SKM-1 (cell line): ENCODE results near the gene ANXA2R.
"Not testable (repeated sequence)": the region's sequence is repeated elsewhere in the genome, so short reads cannot be mapped to it uniquely, and the experiment has no call there.

Experiments
- DNase-seq: peaks from one replicate; lab custom pipeline; 2025; ENCODE audit not compliant: unreplicated experiment; lab: John Stamatoyannopoulos, UW

ANXA2R gene

DNA sequence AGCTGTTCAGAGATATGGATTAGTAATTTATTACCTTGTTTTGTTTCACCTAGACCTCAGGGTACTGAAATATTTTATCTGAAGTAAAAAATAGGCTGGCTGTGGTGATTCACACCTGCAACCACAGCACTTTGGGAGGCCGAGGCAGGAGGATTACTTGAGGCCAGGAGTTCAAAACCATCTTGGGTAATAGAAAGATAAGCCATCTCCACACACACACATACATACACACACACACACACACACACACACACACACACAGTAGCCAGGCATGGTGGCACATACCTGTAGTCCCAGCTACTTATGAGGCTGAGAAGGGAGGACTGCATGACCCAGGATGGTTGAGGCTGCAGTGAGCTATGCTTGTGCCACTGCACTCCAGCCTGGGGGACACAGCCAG, 3.7 kb downstream of the ANXA2R start:
- DNase-seq: no peak

DNA sequence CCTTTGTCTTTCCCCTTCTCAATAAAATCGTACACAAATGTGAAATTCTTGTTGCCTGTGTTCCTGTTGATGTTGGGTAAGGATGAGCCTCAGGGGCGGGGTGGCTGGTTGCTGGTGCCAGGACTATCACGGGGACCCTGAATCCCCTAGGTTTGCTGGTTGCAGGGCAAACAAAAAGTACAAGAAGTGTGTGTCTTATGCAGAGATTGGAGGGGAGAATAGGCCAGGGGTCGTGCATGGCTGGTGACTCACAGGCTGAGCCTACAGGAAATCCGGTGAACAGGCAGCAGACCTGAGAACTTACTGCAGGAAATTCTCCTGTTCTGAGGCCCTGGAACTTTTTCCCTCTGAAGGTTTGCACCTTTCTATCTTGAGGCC, 5.5 kb downstream of the ANXA2R start:
- no peak for DNase-seq

DNA sequence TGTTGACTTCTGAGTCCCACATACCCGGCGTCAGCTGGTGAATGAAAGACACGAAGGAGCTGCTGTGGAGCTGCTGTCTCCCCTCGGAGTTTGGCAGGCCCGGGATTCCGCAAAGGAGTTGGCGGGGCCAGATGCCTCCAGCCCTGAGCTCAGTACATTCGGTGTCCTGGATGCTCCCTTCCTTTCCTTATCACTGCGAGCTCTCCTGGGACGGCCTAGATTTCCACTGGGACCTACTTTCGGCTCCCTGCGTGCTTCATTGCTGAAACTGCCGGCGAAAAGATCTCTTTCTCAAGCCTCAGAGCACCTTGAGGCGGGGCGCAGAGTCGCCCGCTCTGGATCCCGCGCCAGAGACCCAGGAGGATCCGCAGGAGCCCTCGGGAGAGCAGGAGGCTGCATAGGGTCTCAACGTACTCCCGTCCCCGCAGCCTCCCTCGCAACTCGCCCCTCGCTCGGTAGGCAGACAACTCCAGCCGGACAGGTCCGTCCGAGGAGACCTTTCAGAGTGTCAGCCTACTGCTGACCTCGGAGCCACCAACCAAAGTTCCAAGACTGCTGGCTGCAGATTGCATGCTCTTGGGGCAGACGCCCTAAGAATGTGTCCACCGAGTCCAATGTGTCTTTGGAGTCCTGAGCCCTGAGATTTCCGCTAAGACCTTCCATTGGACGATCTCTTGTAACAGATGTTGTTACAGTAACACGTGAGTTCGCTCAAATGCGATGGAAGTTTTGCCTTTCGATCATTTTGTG, 6.1 kb downstream of the ANXA2R start:
- DNase-seq: no peak

DNA sequence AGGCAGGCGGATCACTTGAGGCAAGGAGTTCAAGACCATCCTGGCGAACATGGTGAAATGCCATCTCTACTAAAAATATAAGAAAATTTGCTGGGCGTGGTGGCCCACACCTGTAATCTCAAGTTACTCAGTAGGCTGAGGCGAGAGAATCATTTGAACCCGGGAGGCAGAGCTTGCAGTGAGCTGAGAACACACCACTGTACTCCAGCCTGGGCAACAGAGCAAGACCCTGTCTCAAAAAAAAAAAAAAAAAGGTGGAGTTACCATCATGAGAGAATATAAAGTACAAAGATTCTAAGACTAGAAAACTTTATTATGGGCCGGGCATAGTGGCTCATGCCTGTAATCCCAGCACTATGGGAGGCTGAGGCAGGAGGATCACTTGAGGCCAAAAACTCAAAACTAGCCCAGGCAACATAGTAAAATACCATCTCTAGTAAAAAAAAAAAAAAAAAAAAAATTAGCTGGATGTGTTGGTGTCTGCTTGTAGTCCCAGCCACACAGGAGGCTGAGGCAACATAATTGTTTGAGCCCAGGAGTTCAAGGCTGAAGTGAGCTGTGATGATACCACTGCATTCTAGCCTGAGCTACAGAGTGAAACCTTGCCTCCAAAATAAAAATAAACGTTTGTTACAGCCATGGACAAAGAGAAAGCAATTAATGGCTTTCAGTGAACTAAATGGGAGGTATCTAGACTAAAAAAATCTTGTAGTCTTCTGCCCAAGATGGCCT, 12.9 kb downstream of the ANXA2R start:
- no peak for DNase-seq

DNA sequence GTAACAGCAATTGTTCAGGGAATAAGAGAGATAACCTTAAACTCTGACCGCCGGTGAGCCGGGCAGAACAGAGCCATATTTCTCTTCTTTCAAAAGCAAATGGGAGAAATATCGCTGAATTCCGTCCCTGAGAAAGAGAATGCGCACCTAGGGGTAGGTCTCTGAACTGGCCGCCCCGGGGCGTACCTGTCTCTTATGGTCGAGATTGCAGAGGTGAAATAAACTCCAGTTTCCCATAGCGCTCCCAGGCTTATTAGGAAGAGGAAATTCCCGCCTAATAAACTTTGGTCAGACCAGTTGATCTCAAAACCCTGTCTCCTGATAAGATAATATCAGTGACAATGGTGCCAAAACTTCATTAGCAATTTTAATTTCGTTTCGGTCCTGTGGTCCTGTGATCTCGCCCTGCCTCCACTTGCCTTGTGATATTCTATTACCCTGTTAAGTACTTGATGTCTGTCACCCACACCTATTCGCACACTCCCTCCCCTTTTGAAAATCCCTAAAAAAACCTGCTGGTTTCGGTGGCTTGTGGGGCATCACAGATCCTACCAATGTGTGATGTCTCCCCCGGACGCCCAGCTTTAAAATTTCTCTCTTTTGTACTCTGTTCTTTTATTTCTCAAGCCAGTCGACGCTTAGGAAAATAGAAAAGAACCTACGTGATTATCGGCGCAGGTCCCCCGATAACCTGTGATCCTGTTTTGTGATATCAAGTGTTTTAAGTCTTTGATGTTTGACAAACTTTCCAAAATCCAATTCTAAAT, 14.8 kb downstream of the ANXA2R start:
- DNase-seq: not testable (repeated sequence)

DNA sequence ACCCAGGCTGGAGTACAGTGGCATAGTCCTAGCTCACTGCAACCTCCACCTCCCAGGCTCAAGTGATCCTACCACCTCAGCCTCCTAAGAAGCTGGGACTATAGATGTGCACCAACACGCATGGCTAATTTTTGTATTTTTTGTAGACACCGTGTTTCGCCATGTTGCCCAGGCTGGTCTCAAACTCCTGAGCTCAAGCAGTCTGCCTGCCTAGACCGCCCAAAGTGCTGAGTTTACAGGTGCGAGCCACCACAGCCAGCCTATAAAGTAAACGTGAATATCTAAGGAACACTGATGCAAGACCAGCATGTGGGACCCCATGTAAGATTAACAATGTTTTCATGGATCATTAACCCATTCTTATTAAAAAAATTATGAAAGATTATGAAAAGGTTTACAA, 15.9 kb downstream of the ANXA2R start:
- DNase-seq: no peak

DNA sequence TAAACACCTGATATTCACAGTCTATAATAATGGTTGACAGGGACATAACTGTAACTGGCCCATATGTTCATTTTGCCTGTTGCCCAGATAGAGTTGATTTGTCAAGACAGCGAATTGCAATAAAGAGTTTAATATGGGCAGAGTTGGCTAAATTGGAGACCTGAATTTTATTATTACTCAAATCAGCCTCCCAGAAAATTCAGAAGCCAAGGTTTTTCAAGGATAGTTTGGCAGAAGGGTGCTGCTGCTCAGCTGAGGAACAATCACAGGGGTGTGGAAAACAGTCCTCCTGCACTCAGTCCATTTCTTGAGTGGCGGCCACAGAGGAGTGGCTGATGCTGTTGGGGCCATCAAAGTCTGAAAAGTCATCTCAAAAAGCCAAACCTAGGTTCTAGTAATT, 19.0 kb downstream of the ANXA2R start:
- DNase-seq: no peak

DNA sequence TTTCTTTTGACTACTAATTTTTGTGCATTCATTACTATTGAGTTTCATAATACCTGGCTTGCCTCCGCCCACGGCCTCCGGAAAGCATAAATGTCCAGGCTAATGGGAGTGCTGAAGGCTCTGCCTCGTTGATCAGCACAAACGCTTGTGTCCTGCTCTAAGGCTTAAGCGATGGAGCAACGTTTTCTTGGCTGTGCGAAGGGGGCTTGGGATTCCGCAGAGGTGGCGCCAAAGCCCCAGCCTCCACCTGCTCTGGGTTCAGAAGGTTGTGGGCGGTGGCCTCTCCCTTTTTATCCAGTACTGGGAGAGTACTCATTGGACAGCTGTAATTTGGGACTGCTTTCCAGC, 19.7 kb downstream of the ANXA2R start:
- no peak for DNase-seq

DNA sequence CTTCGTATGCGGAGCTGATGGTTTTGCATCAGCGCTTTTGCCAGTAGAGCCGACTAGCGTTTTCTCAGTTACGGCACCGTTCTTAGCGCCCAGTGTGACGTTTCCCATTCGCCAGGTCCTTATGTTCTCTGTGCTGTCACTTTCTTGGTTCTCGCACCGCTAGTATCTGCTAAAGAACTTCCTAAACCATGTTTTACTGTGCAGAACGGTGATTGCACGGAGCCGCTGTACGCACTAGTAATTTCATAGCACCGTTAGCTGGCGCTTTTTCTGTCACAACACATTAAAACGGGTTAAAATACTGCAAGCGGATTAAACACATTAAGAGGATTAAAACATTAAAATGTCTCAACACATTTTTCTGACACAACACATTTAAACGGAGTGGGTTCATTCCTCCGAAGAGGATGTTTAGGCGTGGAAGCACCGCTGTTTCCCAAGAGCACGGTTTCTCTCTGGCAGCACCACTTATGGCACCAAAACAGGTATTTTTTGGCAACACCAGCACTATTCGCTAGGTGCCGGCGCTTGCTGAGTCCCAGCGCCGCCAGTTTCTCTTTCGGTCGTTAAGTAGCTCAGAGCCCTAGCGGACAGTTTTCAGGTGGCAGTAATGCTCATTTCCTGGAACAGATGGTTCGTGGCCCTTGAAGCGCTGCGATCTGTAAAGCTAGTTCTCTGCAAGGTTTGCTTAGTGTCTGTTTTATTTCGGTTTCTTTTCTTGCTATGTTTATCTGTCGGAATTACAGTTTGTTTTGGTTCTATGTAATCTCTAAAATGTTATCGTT, 20.3 kb downstream of the ANXA2R start:
- peak; percentile 87 for DNase-seq

DNA sequence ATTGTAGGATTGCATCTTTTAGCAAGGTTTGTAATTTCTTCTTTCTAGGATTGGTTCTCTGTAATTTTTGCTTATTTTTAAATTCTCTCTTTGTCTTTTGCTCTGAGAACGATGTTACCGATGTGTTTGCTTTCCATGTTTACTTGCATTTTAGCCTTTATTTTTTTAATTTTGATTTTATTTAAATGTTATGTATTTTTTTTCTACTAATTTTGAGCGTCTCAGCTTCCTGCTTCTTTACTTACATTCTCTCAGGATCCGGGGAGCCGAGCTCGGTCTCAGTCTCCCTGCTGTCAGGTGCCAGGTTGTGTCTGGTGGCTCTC, 20.9 kb downstream of the ANXA2R start:
- DNase-seq: no peak

DNA sequence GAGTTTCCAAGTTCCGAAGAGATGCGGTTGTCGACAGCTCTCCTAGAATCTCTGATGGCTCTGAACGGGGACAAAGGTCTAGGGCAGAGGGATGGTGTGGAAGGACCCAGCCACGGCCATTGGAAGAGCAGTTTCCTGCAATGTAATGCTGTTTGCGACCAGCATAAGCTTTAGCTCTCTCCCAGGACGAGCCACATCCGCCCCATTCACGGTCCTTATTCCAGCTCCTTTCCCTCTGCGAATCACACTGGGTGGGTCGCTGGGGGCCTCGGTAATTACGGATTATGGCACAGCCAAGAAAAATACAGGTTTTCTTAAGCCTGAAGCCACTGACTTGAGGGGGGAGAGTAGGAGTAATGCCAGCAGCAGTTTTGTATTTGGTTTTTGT, 22.7 kb downstream of the ANXA2R start:
- no peak for DNase-seq

DNA sequence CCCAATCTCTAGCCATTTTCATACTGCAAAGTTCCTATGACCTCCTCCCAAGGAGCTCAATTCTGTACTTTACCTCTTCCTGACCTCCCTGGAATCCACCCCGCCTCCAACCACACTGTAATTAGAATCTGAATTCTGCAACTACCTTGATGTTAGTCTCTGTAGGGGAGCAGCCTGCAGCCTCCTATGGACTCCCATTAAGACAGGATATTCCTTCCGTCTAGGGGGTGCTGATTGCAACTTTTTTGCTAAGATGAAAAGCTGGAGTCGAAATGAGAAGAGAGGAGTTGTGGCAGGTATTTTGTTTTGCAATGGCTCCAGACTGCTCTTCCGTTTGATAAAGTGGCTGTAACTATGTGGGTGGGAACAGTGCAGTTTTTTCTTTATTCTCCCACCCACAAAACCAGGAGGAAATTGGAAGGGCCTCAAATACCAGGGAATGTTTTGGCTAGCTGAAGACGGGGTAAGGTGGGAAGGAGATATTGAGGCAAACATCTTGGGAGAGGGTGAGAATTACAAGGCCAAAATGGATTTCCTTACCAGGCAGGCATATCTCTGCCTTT, 23.8 kb downstream of the ANXA2R start:
- no peak for DNase-seq

DNA sequence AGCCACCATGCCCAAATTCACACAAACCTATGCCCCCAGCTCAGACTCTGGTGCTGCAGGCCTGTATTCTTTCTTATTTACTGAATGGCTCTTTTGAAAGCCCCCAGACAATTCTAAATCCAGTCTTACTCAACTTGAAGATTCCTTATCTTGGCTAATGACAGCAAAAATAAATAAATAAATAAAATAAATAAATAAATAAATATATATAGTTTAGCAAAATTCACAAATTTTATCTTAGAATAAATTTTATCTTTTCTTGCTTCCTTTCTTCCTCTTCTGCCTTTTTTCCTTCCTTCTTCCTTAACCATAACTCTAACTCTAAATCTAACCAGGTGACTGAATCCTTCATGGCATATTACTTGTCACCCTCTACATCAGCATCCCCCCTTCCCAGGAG, 25.6 kb downstream of the ANXA2R start:
- no peak for DNase-seq

DNA sequence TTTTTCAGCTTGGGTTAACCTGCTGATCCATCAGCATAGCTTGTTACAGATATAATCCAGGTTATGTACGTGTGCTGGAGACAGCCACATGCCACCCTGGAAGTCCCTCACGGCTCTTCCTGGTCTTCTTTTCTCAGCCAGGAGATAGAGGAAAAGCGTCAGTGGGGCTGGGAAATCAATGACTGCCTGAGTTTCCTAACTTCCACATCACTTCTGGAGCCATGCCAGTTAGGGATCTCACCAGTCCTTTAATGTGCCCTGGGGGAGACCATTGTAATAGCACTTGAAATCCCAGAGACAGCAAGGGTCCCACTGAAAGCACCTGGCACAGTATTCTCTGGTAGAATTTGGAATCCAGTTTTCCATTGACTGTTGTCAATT, 29.2 kb downstream of the ANXA2R start:
- DNase-seq: no peak

DNA sequence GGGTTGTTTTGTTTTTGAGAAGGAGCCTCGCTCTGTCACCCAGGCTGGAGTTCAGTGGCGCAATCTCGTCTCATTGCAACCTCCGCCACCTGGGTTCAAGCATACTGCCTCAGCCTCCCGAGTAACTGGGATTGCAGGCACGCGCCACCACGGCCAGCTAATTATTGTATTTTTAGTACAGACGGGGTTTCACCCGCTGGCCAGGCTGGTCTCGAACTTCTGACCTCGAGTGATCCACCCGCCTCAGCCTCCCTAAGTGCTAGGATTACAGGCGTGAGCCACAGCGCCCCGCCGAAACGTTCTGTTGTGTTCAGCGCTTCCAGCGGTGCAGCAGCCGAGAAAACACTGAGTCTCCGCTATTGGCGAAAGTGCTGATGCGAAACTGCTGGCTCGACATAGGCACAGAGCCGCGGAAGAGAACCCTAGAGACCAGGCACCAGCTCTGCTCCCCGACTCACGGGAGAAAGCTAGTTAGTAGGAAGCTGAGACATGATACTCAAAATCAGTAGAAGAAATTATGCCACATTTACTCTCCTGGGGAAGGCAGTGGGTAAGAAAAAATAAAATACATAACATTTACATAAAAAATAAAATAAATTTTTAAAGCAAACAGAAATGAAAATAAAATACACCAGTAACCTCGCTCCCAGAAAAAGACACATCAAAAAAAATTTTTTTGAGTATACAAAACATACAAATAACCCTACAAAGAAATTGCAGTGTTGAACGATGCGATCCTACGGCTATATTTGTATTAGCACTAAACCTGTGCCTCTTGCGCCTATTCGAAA, 31.6 kb downstream of the ANXA2R start:
- peak; percentile 75 for DNase-seq

DNA sequence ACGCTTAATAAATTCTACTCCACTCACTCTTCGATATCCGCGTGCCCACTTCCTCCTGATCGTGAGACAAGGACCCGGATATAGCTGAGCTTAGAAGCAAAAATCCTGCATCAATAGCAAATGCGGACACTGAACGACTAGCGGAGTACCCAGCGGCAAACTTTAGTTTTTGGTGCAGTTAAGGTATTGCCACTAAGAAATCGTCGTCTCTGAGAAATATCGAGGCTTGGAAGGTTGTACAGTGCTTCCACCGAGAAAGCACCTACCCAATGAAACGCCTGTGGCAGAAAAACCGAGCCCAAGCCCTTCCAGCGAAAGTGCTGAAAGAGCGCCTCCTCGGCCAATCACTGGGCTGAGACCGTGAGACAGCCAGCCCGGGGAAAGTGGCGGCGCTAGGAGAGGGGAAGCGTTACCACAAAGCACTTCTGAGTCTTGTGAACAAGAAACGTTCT, 32.2 kb downstream of the ANXA2R start:
- DNase-seq: peak; percentile 90

DNA sequence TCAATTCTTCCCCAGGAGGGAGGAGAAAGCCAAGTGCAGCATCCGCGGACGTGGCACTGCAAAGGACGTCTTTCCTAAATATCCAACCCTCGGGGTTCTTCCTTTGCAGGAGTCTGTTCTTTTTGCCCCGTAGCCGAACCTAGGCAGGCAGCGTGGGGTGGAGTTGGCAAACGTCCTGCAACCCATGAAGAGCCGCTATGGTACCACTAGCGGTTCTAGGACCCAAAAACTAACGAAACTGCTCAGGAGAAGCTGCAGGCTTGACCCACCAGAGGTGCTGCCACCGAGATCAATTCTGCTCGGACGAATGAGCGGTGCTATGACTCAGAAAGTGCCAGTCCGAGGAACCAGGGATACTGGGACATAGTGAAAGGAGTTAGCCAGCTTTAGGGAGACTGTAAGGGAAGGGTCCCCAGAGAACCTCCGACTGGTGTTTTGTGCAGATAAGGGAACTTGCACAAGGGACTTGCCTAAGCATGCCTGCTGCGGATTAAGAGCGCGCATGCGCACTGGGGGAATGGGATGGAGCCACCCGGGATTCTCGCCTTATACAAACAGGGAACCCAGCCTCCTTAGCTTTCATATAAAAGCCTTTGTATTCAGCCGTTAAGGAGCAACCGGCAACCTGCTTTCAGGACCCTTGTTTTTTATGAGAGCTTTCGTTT, 32.7 kb downstream of the ANXA2R start:
- DNase-seq: peak; percentile 90

DNA sequence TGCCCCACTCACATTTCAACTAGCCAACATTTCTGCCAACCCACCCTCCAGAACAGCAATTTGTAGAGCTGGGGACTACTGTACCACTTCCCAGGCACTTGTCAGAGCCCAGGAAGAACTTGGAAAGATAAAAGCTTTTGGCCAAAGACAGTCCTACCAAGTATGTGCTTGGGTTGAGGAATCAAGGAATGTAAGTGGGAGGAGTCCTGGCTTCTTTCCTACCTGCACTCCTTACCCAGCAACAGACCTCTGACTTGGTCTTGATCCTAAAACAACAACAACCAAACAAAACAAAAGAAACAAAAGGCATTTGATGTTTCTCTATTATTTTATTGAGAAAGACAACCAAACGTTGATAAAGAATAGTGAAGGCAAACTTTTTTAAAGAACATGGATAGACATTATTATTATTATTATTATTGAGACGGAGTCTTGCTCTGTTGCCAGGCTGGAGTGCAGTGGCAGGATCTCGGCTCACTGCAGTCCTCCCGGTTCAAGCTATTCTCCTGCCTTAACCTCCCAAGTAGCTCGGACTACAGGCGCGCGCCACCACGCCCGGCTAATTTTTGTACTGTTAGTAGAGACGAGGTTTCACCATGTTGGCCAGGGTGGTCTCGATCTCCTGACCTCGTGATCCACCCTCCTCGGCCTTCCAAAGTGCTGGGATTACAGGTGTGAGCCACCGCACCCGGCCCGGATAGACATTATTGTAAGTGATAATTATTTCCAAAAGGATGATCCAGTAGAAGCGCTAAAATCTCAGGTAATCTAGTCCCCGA, 33.5 kb downstream of the ANXA2R start:
- DNase-seq: no peak

DNA sequence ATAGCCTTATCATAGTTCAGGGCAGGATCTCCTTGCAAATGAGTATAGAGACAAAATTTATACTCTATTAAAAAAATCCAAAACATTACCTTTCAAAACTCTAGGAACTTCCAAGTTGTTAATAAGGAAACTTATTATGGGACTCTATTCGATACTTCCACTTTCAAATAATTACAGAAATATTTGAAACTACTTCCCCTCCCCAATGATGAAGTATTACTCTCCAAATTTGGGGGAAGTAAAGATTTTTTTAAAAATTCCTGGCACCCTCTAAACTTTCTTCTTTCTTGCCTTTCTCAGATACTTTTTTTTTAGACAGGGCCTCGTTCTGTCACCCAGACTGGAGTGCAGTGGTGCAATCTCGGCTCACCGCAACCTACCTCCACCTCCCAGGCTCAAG, 35.1 kb downstream of the ANXA2R start:
- DNase-seq: no peak
